IMR-90 (cell line): ENCODE measurements around the gene ZNF780B. TPM values are rescaled to one million over a fixed set of nuclear protein-coding genes. Genes with fewer than 3 reads are reported as not detected.
"Not testable (repeated sequence)": the region's sequence is repeated elsewhere in the genome, so short reads cannot be mapped to it uniquely, and the experiment has no call there.

ENCODE experiments used
- ATAC-seq: fragments of 200-7000 bp; cut with Tn5 transposase; 2 replicates; pipeline ENCODE4 v1.9.1; 2020; ENCODE audit warnings: low read depth, mild to moderate bottlenecking, moderate library complexity
- BruUV-seq: library from RNA; stranded (reverse); fragments of 400-500 nt; replicated peaks from 2 replicates; lab custom pipeline; 2021; lab: Mats Ljungman, UMichigan
- CTCF ChIA-PET: fragments of 300-600 bp; formaldehyde crosslinking; extraction: SDS; loops from one replicate; lab custom pipeline; 2021; ENCODE audit warnings: antibody characterized with exemption; lab: Yijun Ruan, JAX
- POLR2A ChIA-PET: fragments of 300-600 bp; sonication (Branson Sonifier 250); formaldehyde crosslinking; loops from one replicate; lab custom pipeline; 2022; ENCODE audit warnings: antibody characterized with exemption; ENCODE audit not compliant: unreplicated experiment; lab: Charles Lee
- DNase-seq: peaks from one replicate; pipeline ENCODE4 v3.0.0; 2013
- H2AFZ ChIP-seq: replicated peaks from 2 replicates; pipeline ENCODE3; 2013; ENCODE audit warnings: low read length, mild to moderate bottlenecking; ENCODE audit not compliant: poor library complexity
- H2AK5ac ChIP-seq: 2 replicates; pipeline ENCODE4 v1.6.1; 2013; ENCODE audit warnings: low read depth, low read length, inconsistent platforms
- H2AK9ac ChIP-seq: replicated peaks from 2 replicates; pipeline ENCODE3; 2013; ENCODE audit warnings: mild to moderate bottlenecking, low read depth, low read length, moderate library complexity; ENCODE audit not compliant: poor library complexity
- H2BK120ac ChIP-seq: 2 replicates; pipeline ENCODE4 v1.6.1; 2013; ENCODE audit warnings: low read depth, low read length, inconsistent platforms
- H2BK15ac ChIP-seq: 3 replicates; pipeline ENCODE4 v1.6.1; 2013; ENCODE audit warnings: low read depth, low read length, inconsistent platforms
- H2BK20ac ChIP-seq: 2 replicates; pipeline ENCODE4 v1.6.1; 2013; ENCODE audit warnings: low read depth, mild to moderate bottlenecking, inconsistent platforms, low read length, moderate library complexity
- H2BK5ac ChIP-seq: 2 replicates; pipeline ENCODE4 v1.6.1; 2013; ENCODE audit warnings: mild to moderate bottlenecking, low read depth, low read length, inconsistent platforms; ENCODE audit not compliant: poor library complexity, severe bottlenecking
- H3K14ac ChIP-seq: replicated peaks from 2 replicates; pipeline ENCODE4 v1.6.1; 2013; ENCODE audit warnings: low read depth, low read length, inconsistent platforms
- H3K18ac ChIP-seq: 2 replicates; pipeline ENCODE4 v1.6.1; 2013; ENCODE audit warnings: low read depth, low read length, control low read depth
- H3K23ac ChIP-seq: 2 replicates; pipeline ENCODE4 v1.6.1; 2013; ENCODE audit warnings: low read depth, low read length, inconsistent platforms
- H3K27ac ChIP-seq: 2 replicates; pipeline ENCODE4 v1.5.1; 2013; ENCODE audit warnings: mild to moderate bottlenecking, control low read depth, low read length; ENCODE audit not compliant: insufficient read depth
- H3K27me3 ChIP-seq: 2 replicates; pipeline ENCODE4 v1.6.1; 2013; ENCODE audit warnings: low read length; ENCODE audit not compliant: control insufficient read depth, insufficient read depth
- H3K36me3 ChIP-seq: 2 replicates; pipeline ENCODE4 v1.6.1; 2013; ENCODE audit warnings: low read length, mixed read lengths; ENCODE audit not compliant: control insufficient read depth, insufficient read depth
- H3K4ac ChIP-seq: 2 replicates; pipeline ENCODE4 v1.6.1; 2013; ENCODE audit warnings: low read depth, low read length, inconsistent platforms
- H3K4me1 ChIP-seq: 2 replicates; pipeline ENCODE4 v1.6.1; 2013; ENCODE audit warnings: low read length, mixed read lengths; ENCODE audit not compliant: control insufficient read depth, insufficient read depth
- H3K4me2 ChIP-seq: 2 replicates; pipeline ENCODE4 v1.6.1; 2013; ENCODE audit warnings: low read depth, mild to moderate bottlenecking, control low read depth, low read length, moderate library complexity
- H3K4me3 ChIP-seq: 2 replicates; pipeline ENCODE4 v1.5.1; 2013; ENCODE audit warnings: low read depth, mild to moderate bottlenecking, control low read depth, low read length, moderate library complexity; ENCODE audit not compliant: insufficient read depth
- H3K56ac ChIP-seq: 2 replicates; pipeline ENCODE4 v1.6.1; 2013; ENCODE audit warnings: low read length, inconsistent platforms; ENCODE audit not compliant: insufficient read depth; ENCODE audit errors: extremely low read depth
- H3K79me1 ChIP-seq, 2 experiments: 2 replicates each; pipeline ENCODE4 v1.6.1; 2013; ENCODE audit warnings: low read length in 2 of 2, inconsistent platforms in 1 of 2, low read depth in 1 of 2
- H3K9ac ChIP-seq: 2 replicates; pipeline ENCODE4 v1.6.1; 2013; ENCODE audit warnings: low read depth, low read length, control low read depth
- H3K9me1 ChIP-seq: 2 replicates; pipeline ENCODE4 v1.6.1; 2013; ENCODE audit warnings: low read length, inconsistent platforms; ENCODE audit not compliant: insufficient read depth
- H3K9me3 ChIP-seq: 2 replicates; pipeline ENCODE4 v1.6.1; 2013; ENCODE audit warnings: low read length; ENCODE audit not compliant: control insufficient read depth, insufficient read depth
- H4K20me1 ChIP-seq: 2 replicates; pipeline ENCODE4 v1.6.1; 2013; ENCODE audit warnings: low read length, inconsistent platforms; ENCODE audit not compliant: insufficient read depth
- H4K5ac ChIP-seq: 2 replicates; pipeline ENCODE4 v1.6.1; 2013; ENCODE audit warnings: mild to moderate bottlenecking, low read depth, low read length, control low read depth
- H4K8ac ChIP-seq, 2 experiments: 2 replicates each; pipeline ENCODE4 v1.6.1; 2013; ENCODE audit warnings: low read depth in 2 of 2, low read length in 2 of 2, control low read depth in 1 of 2, inconsistent platforms in 1 of 2
- H4K91ac ChIP-seq: 2 replicates; pipeline ENCODE4 v1.6.1; 2013; ENCODE audit warnings: low read depth, low read length, inconsistent platforms; ENCODE audit not compliant: insufficient read depth
- WGBS, 2 experiments: methylation state at CpG; one replicate each; pipeline versions ENCODE4 v1.1.5 to v1.1.7; 2013; ENCODE audit warnings: missing lambda C conversion rate in 2 of 2; ENCODE audit not compliant: insufficient read length in 1 of 2; ENCODE audit errors: extremely low coverage in 2 of 2; 5-methylcytosine and 5-hydroxymethylcytosine counted together
- dilution Hi-C: fragments of 300-500 bp; cut with HindIII; formaldehyde crosslinking; loops from one replicate; pipeline ENCODE4 v1.14.3; 2018; ENCODE audit warnings: low sequenced_read_pairs; ENCODE audit not compliant: unreplicated experiment
- in situ Hi-C: fragments of 300-500 bp; cut with MboI; formaldehyde crosslinking; loops from 3 replicates; pipeline ENCODE4 v1.14.3; 2019; ENCODE audit warnings: low sequenced_read_pairs, inconsistent platforms, mixed read lengths
- intact Hi-C: fragments of 100-400 bp; cut with micrococcal nuclease; formaldehyde crosslinking; loops from 2 replicates; pipeline ENCODE4 v1.10.0; 2022
- polyA plus RNA-seq, 3 experiments: library from polyadenylated mRNA; depleted of rRNA; stranded (reverse); fragments of >200 nt; gene quantifications; 2 replicates each; pipeline ENCODE4 v1.2.3, GENCODE V29; 2012; ENCODE audit warnings: low replicate concordance in 1 of 3
- total RNA-seq: library from RNA; depleted of rRNA; stranded (reverse); fragments of >200 nt; gene quantifications from 2 replicates; pipeline ENCODE4 v1.2.3, GENCODE V29; 2012

The ZNF780B gene
- total and polyA plus RNA-seq, 2 of the 4 experiments (the other 2 are of a cell fraction): 3.7 to 19.9 TPM

DNA sequence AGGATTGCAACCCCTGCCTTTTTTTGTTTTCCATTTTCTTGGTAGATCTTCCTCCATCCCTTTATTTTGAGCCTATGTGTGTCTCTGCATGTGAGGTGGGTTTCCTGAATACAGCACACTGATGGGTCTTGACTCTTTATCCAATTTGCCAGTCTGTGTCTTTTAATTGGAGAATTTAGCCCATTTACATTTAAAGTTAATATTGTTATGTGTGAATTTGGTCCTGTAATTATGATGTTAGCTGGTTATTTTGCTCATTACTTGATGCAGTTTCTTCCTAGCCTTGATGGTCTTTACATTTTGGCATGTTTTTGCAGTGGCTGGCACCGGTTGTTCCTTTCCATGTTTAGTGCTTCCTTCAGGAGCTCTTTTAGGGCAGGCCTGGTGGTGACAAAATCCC lies 14.3 kb downstream of the ZNF780B start:
- BruUV-seq, H3K23ac ChIP-seq, H4K20me1 ChIP-seq, H2BK5ac ChIP-seq, H3K79me1 ChIP-seq, H4K5ac ChIP-seq, H3K9me1 ChIP-seq, H3K18ac ChIP-seq, H2BK120ac ChIP-seq, H2AK9ac ChIP-seq, DNase-seq, intact Hi-C loops, H2AK5ac ChIP-seq, in situ Hi-C loops, POLR2A ChIA-PET, H3K27me3 ChIP-seq, H3K4ac ChIP-seq, H2BK15ac ChIP-seq, H4K91ac ChIP-seq, H4K8ac ChIP-seq, H2AFZ ChIP-seq, CTCF ChIA-PET, H3K4me2 ChIP-seq, ATAC-seq, H3K9ac ChIP-seq, H3K4me3 ChIP-seq, H3K4me1 ChIP-seq, H3K14ac ChIP-seq, H3K27ac ChIP-seq, dilution Hi-C loops, H2BK20ac ChIP-seq, H3K56ac ChIP-seq: not testable (repeated sequence)
- no CpG with 5 or more reads among the region's 1 CpG for WGBS, 2 experiments
- peaks cover 23% of the 10 kb centered on the region for H3K9me3 ChIP-seq
- H3K36me3 ChIP-seq: peaks cover 13% of the 10 kb centered on the region

GRCh38 chr19:40038047-40038446 lies 18.0 kb downstream of the ZNF780B start:
- POLR2A ChIA-PET, dilution Hi-C loops: not testable (repeated sequence)
- no CpG with 5 or more reads among the region's 3 CpGs for WGBS, 2 experiments

More at GRCh38 chr19:40038047-40038446, 18.0 kb downstream of the ZNF780B start:
- in situ Hi-C loops, H3K9me1 ChIP-seq, H2BK120ac ChIP-seq, H2BK5ac ChIP-seq, DNase-seq, H3K79me1 ChIP-seq, ATAC-seq, intact Hi-C loops, H3K56ac ChIP-seq, H3K18ac ChIP-seq, H2AK5ac ChIP-seq, H4K20me1 ChIP-seq, H2AFZ ChIP-seq, H3K27me3 ChIP-seq, H3K36me3 ChIP-seq, H3K4me3 ChIP-seq, H2BK15ac ChIP-seq, H3K23ac ChIP-seq, H4K5ac ChIP-seq, H3K4me2 ChIP-seq, H2BK20ac ChIP-seq, H3K27ac ChIP-seq, H4K8ac ChIP-seq, H3K4me1 ChIP-seq, H2AK9ac ChIP-seq, BruUV-seq, CTCF ChIA-PET, H3K4ac ChIP-seq, H3K14ac ChIP-seq, H3K9ac ChIP-seq, H4K91ac ChIP-seq: not testable (repeated sequence)
- H3K9me3 ChIP-seq: peaks cover 42% of the 10 kb centered on the region
